Activated naive CD4-positive, alpha-beta T cell treated with anti-CD3 and anti-CD28 coated beads for 36 hours (primary cell): ENCODE data around the gene LTB. TPM values are rescaled to one million over a fixed set of nuclear protein-coding genes. Genes with fewer than 3 reads are reported as not detected.
"Not testable (repeated sequence)": the region's sequence is repeated elsewhere in the genome, so short reads cannot be mapped to it uniquely, and the experiment has no call there.

ENCODE experiments used
- CTCF ChIA-PET: fragments of 350-600 bp; sonication (Branson Sonifier 250); formaldehyde crosslinking; loops from one replicate; lab custom pipeline; 2021; ENCODE audit warnings: antibody characterized with exemption; lab: Charles Lee
- DNase-seq: peaks from one replicate; pipeline ENCODE4 v3.0.0-alpha.2; 2020
- H3K27ac Mint-ChIP-seq: one replicate; pipeline ENCODE4 v1.8.0; 2021; ENCODE audit warnings: mild to moderate bottlenecking, mixed read lengths
- H3K27me3 Mint-ChIP-seq: one replicate; pipeline ENCODE4 v1.8.0; 2021; ENCODE audit warnings: low read depth, mixed read lengths
- H3K36me3 Mint-ChIP-seq: one replicate; pipeline ENCODE4 v1.8.0; 2021; ENCODE audit warnings: low read depth, mixed read lengths
- H3K4me1 Mint-ChIP-seq: one replicate; pipeline ENCODE4 v1.8.0; 2021; ENCODE audit warnings: low read depth, mixed read lengths
- H3K4me3 Mint-ChIP-seq: one replicate; pipeline ENCODE4 v1.8.0; 2021; ENCODE audit warnings: mild to moderate bottlenecking, moderate library complexity, mixed read lengths
- H3K9me3 Mint-ChIP-seq: one replicate; pipeline ENCODE4 v1.8.0; 2021; ENCODE audit warnings: mixed read lengths
- intact Hi-C: fragments of 100-400 bp; cut with micrococcal nuclease; formaldehyde crosslinking; loops from one replicate; pipeline ENCODE4 v1.15.1; 2023
- total RNA-seq, 2 experiments: library from RNA; stranded (reverse); gene quantifications; one replicate each; pipeline ENCODE4 v1.2.3, GENCODE V29; 2021

LTB gene
- total RNA-seq, 2 experiments from 2014 or later, result 50.5 to 52.3 TPM

GRCh38 chr6:31558318-31558625 lies 24.0 kb downstream of the LTB start:
- H3K27me3 Mint-ChIP-seq, result no peaks in the 10 kb centered on the region
- no peaks in the 10 kb centered on the region for H3K9me3 Mint-ChIP-seq
- intact Hi-C loops, result no loop called here
- H3K36me3 Mint-ChIP-seq, result peaks cover 33% of the 10 kb centered on the region
- no peak for DNase-seq
- CTCF ChIA-PET, result interaction anchor here (5.4 to 22.5 kb wide), 2 partner anchors 23 to 39 kb away, joined by 57 to 442 read pairs; partner anchors contain the start of genes LST1, LTB and TNF
- H3K4me3 Mint-ChIP-seq, result peak overlapping the region; percentile 60
- peaks cover 76% of the 10 kb centered on the region for H3K4me1 Mint-ChIP-seq
- peak overlapping the region; percentile 92 for H3K27ac Mint-ChIP-seq

GRCh38 chr6:31557443-31558317 lies 24.5 kb downstream of the LTB start:
- H3K27ac Mint-ChIP-seq, result peak overlapping the region; percentile 92
- DNase-seq, result no peak
- peak overlapping the region; percentile 31 for H3K4me3 Mint-ChIP-seq
- H3K27me3 Mint-ChIP-seq, result no peaks in the 10 kb centered on the region
- intact Hi-C loops, result no loop called here
- peaks cover 33% of the 10 kb centered on the region for H3K36me3 Mint-ChIP-seq
- CTCF ChIA-PET, result interaction anchor here (0.5 to 22.5 kb wide), 6 partner anchors 12 to 1212 kb away, joined by 3 to 442 read pairs (median 4); partner anchors contain the start of genes ATP6V1G2, LST1, LTB and TNF
- H3K9me3 Mint-ChIP-seq, result no peaks in the 10 kb centered on the region
- H3K4me1 Mint-ChIP-seq, result peaks cover 71% of the 10 kb centered on the region

DNA sequence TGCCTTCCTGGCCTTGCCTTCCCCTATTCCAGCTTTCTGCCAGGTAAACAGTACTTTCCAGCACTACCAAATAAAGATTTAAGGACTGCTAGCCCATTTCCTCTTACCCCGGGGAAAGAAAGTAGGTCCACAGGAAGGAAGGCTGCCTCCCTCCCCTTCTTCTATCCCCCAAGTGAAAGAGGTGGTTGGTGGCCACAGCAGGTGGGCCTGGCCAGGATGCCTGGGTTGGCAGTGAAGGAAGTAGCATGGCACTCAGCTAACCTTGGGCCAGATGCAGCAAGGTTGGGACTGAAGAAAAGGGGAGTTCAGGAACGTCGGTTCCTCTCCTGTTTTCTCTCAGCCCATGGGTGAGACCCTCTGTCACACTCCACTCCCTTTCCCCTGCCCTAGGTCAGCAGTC lies 25.9 kb downstream of the LTB start:
- no peak for DNase-seq
- intact Hi-C loops, result no loop called here
- peak overlapping the region; percentile 8 for H3K27ac Mint-ChIP-seq
- no peak overlapping the region for H3K4me3 Mint-ChIP-seq
- H3K4me1 Mint-ChIP-seq, result peaks cover 69% of the 10 kb centered on the region
- CTCF ChIA-PET, result interaction anchor here (1.0 to 22.5 kb wide), 3 partner anchors 14 to 41 kb away, joined by 3 to 442 read pairs (median 57); partner anchors contain the start of genes LST1, LTB and TNF
- H3K36me3 Mint-ChIP-seq, result peaks cover 28% of the 10 kb centered on the region
- H3K27me3 Mint-ChIP-seq, result no peaks in the 10 kb centered on the region
- no peaks in the 10 kb centered on the region for H3K9me3 Mint-ChIP-seq

- CTCF ChIA-PET, result interaction anchor here (0.6 to 22.5 kb wide), 14 partner anchors 10 to 260 kb away, joined by 3 to 604 read pairs (median 6); partner anchors contain the start of genes DDX39B, LST1, LTA and LTB
- DNase-seq, result peak; percentile 85
- H3K27me3 Mint-ChIP-seq, H3K9me3 Mint-ChIP-seq, H3K36me3 Mint-ChIP-seq: not testable (repeated sequence)
- intact Hi-C loops, result loop anchor here (1.0 kb wide), 2 partner anchors 30 to 47 kb away; no protein-coding TSS in a partner anchor
- Mint-ChIP-seq H3K27ac (peak overlapping the region; percentile 76), H3K4me3 (peak overlapping the region; percentile 46), H3K4me1 (peaks cover 52% of the 10 kb centered on the region)
Observed at GRCh38 chr6:31551371-31551770, 30.9 kb downstream of the LTB start.

- H3K27me3 Mint-ChIP-seq, result no peaks in the 10 kb centered on the region
- intact Hi-C loops, result loop anchor here (10.0 kb wide), 1 partner anchor 646 kb away; the partner anchor contains the start of genes GPSM3 and PBX2
- peak overlapping the region; percentile 94 for H3K27ac Mint-ChIP-seq
- H3K9me3 Mint-ChIP-seq, result no peaks in the 10 kb centered on the region
- peaks cover 8% of the 10 kb centered on the region for H3K36me3 Mint-ChIP-seq
- CTCF ChIA-PET, result interaction anchor here (0.7 to 22.5 kb wide), 6 partner anchors 12 to 59 kb away, joined by 3 to 604 read pairs (median 7); partner anchors contain the start of genes LST1, LTB, NCR3 and TNF
- peaks cover 39% of the 10 kb centered on the region for H3K4me1 Mint-ChIP-seq
- DNase-seq, result no peak
- H3K4me3 Mint-ChIP-seq, result peak overlapping the region; percentile 88
Observed at GRCh38 chr6:31548544-31548873, 33.7 kb downstream of the LTB start.

- Mint-ChIP-seq H3K36me3 (peaks cover 8% of the 10 kb centered on the region), H3K27ac (peak overlapping the region; percentile 94), H3K4me1 (peaks cover 43% of the 10 kb centered on the region), H3K4me3 (peak overlapping the region; percentile 88), H3K9me3 (no peaks in the 10 kb centered on the region), H3K27me3 (no peaks in the 10 kb centered on the region)
- intact Hi-C loops, result loop anchor here (1.0 to 10.0 kb wide), 11 partner anchors 20 to 647 kb away; partner anchors contain the start of genes ABHD16A, BAG6, GPSM3 and HSPA1B
- DNase-seq, result no peak
- CTCF ChIA-PET, result interaction anchor here (0.7 to 22.5 kb wide), 6 partner anchors 13 to 60 kb away, joined by 3 to 604 read pairs (median 7); partner anchors contain the start of genes LST1, LTB, NCR3 and TNF
Observed at GRCh38 chr6:31547727-31548543, 34.3 kb downstream of the LTB start.

GRCh38 chr6:31546958-31547726 lies 35.1 kb downstream of the LTB start, which contains the start of gene NFKBIL1:
NFKBIL1 (plus strand) TSS chr6:31547608; CDS start chr6:31547695, 87 bp downstream.
- H3K4me3 Mint-ChIP-seq, result peak within 1 kb of the TSS; percentile 88
- no peaks in the 10 kb centered on the region for H3K9me3 Mint-ChIP-seq
- CTCF ChIA-PET, result interaction anchor here (1.4 to 22.5 kb wide), 5 partner anchors 13 to 84 kb away, joined by 4 to 604 read pairs (median 7); partner anchors contain the start of genes LST1, LTB, NCR3 and TNF
- DNase-seq, result peak; percentile 96
- peak within 1 kb of the TSS; percentile 94 for H3K27ac Mint-ChIP-seq
- H3K4me1 Mint-ChIP-seq, result peaks cover 43% of the 10 kb centered on the region
- intact Hi-C loops, result loop anchor here (1.0 to 10.0 kb wide), 14 partner anchors 21 to 648 kb away; partner anchors contain the start of genes ABHD16A, BAG6, GPSM3 and HSPA1B
- H3K27me3 Mint-ChIP-seq, result no peaks in the 10 kb centered on the region
- H3K36me3 Mint-ChIP-seq, result peaks cover 8% of the 10 kb centered on the region

DNA sequence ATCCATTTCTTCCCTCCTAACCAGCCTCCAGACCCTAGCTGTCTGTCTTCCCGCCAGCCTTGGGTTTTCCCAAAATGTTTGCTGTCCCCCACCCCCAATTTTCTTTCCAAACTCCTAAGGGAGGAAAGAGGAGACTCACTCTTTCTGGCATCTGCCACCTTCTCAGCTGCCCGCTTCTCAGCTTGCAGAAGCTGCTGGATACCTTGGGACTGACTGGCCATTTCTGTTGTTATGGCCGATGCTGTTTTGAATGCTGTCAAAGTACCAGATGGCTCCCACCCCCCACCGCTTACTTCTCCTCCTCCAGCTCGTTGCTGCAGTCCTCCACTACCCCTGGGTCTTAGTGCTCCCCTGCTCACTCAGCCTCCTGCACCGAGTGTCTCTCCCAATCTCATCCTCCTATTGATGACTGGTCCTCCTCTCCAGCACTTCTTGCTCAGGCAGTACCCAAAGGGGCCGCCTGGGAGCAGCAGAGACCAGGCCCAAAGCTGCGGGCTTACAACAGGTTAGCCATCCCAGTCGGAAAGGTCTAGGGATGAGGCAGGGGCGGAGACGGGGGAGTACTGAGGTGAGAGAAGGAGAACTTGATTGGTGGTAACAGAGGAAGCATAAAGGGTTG lies 35.8 kb downstream of the LTB start, which contains the start of gene ATP6V1G2:
ATP6V1G2 (minus strand) TSS at position 270 of the 619 bp plus-strand sequence; CDS start at position 221, 49 bp downstream.
- peak within 1 kb of the TSS; percentile 88 for H3K4me3 Mint-ChIP-seq
- H3K27ac Mint-ChIP-seq, result peak within 1 kb of the TSS; percentile 94
- intact Hi-C loops, result loop anchor here (1.0 to 10.0 kb wide), 7 partner anchors 52 to 648 kb away; partner anchors contain the start of genes GPSM3, HSPA1B, MICA and NELFE
- H3K4me1 Mint-ChIP-seq, result peaks cover 38% of the 10 kb centered on the region
- CTCF ChIA-PET, result interaction anchor here (0.6 to 22.5 kb wide), 10 partner anchors 11 to 318 kb away, joined by 3 to 604 read pairs (median 4); partner anchors contain the start of genes LST1, LTB, NCR3 and TNF
- peak; percentile 96 for DNase-seq
- H3K36me3 Mint-ChIP-seq, result peaks cover 10% of the 10 kb centered on the region
- H3K27me3 Mint-ChIP-seq, result no peaks in the 10 kb centered on the region
- H3K9me3 Mint-ChIP-seq, result no peaks in the 10 kb centered on the region

- H3K9me3 Mint-ChIP-seq, result no peaks in the 10 kb centered on the region
- no peak overlapping the region for H3K27ac Mint-ChIP-seq
- H3K4me1 Mint-ChIP-seq, result peaks cover 31% of the 10 kb centered on the region
- DNase-seq, result no peak
- no peaks in the 10 kb centered on the region for H3K27me3 Mint-ChIP-seq
- intact Hi-C loops, result loop anchor here (10.0 kb wide), 1 partner anchor 650 kb away; the partner anchor contains the start of genes GPSM3 and PBX2
- H3K36me3 Mint-ChIP-seq, result peaks cover 16% of the 10 kb centered on the region
- CTCF ChIA-PET, result interaction anchor here (1.1 to 22.5 kb wide), 4 partner anchors 26 to 77 kb away, joined by 5 to 604 read pairs (median 224); partner anchors contain the start of genes LST1, LTB, NCR3 and TNF
- no peak overlapping the region for H3K4me3 Mint-ChIP-seq
Observed at GRCh38 chr6:31545291-31545690, 36.9 kb downstream of the LTB start.

- Mint-ChIP-seq H3K9me3 (no peaks in the 10 kb centered on the region), H3K4me1 (peaks cover 35% of the 10 kb centered on the region), H3K4me3 (no peak overlapping the region), H3K36me3 (peaks cover 20% of the 10 kb centered on the region), H3K27ac (no peak overlapping the region), H3K27me3 (no peaks in the 10 kb centered on the region)
- DNase-seq, result no peak
- CTCF ChIA-PET, result interaction anchor here (15.3 to 22.5 kb wide), 2 partner anchors 37 to 53 kb away, joined by 442 to 604 read pairs; partner anchors contain the start of genes LST1, LTB, NCR3 and TNF
- intact Hi-C loops, result loop anchor here (5.0 to 10.0 kb wide), 2 partner anchors 650 to 927 kb away; partner anchors contain the start of genes GPSM3, MRPS18B, PBX2 and PPP1R10
Observed at GRCh38 chr6:31544676-31545075, 37.5 kb downstream of the LTB start.
